NCI-H2196 (cell line): ENCODE measurements around the gene TRAPPC13.
A peak's percentile ranks its signal among the peaks of the same experiment; 100 is the strongest.
"Not testable (repeated sequence)": the region's sequence is repeated elsewhere in the genome, so short reads cannot be mapped to it uniquely, and the experiment has no call there.

Experiments used
- DNase-seq: peaks from one replicate; lab custom pipeline; 2025; ENCODE audit not compliant: unreplicated experiment; lab: John Stamatoyannopoulos, UW

The TRAPPC13 gene, protein sequence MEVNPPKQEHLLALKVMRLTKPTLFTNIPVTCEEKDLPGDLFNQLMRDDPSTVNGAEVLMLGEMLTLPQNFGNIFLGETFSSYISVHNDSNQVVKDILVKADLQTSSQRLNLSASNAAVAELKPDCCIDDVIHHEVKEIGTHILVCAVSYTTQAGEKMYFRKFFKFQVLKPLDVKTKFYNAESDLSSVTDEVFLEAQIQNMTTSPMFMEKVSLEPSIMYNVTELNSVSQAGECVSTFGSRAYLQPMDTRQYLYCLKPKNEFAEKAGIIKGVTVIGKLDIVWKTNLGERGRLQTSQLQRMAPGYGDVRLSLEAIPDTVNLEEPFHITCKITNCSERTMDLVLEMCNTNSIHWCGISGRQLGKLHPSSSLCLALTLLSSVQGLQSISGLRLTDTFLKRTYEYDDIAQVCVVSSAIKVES

DNA sequence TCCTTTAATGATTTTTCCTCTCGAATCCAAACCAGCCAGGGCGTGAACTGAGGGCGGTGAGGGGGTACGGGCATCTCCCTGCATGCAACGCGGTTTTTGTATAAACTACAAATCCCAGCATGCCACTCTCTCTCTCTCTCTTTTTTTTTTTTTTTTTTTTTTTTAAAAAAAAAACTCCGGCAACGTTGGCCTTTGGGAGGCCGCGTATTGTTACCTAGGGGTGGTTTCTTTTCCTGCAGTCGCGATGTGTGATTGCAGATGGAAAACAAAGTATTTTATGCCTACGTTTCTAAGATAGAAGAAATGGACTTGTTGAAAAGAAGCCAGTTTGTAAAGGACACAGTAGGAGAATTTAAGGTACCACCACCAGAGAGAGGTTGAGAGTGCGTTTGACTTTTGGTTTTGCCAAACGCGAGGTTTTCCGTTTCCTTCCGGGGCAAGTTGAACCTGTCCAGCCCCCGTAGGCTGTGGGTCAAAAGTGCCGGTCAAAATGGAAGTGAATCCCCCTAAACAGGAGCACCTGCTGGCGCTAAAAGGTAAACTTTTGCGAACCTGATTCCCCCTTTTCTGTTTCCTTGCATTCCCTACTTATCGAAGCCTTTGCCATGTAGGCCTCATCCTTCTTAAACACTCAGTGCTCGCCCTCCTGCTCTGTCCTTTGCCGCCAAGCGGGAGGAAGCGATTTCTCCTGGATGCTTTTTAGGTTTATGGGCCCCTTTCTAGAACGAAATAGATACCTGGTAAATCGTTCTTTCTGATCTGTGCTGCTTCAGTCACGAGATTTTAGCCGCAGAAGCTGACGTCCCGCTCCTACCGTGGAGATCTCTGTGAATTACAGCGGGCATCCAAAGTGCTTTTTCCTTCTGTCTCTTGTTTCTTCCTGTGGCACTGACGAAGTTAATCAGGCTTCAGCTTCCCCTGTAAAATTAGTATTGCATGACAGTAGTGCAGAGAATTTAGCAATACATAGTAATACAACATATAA, at the start of gene TRAPPC13, which contains the start of gene SHLD3:
TSS of gene TRAPPC13 (plus strand) at position 457 of the 985 bp plus-strand sequence. CDS start at position 491, 34 bp downstream.
TSS of gene SHLD3 (plus strand) at position 457 of the 985 bp plus-strand sequence. CDS start 4,561 bp downstream, outside the sequence.
- DNase-seq = peak; percentile 73

DNA sequence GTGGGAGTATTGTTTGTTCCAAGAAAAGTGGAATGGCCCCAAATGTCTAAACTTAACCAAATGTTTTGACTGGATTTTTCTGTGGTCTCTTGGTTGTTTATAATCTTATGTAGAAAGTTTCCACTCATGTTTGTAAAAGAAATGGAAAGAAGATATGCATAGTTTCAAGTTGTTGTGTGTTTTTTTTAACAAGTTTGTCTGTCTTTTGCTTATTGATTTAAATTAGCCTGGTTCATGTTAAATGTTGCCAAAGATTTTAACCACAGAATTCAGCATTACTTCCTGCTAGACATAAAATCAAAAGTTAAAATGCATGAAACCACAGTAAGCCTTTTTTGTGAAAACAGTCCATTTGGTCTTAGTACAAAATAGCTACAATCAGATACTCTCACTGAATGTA, 47.7 kb upstream of the TRAPPC13 start:
- DNase-seq = no peak

DNA sequence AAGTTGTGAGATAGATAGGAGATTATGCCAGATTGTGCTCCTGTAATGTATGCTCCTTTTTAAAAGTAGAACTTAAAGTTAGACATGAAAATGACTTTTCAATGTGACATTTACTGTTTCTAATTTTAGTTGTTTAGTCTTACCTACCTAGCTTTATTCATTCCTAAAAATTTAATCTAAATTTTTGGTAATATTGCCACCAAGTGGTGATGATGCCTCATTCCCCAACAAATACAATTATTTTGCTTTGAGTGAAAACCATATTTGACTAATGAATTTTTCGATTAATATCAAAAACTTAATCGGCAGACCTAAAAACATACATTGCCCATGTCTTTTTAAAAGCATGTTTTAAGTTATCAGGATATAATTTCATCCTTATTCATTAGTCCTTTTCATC, 36.1 kb upstream of the TRAPPC13 start:
- DNase-seq = no peak

DNA sequence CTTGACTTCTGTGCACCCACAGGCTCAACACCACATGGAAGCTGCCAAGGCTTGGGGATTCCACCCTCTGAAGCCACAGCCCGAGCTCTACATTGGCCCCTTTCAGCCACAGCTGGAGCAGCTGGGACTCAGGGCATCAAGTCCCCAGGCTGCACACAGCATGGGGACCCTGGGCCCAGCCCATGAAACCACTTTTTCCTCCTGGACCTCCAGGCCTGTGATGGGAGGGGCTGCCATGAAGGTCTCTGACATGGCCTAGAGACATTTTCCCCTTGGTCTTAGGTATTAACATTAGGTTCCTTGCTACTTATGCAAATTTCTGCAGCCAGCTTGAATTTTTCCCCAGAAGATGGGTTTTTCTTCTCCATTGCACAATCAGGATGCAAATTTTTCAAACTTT, 23.1 kb upstream of the TRAPPC13 start:
- not testable (repeated sequence) for DNase-seq

DNA sequence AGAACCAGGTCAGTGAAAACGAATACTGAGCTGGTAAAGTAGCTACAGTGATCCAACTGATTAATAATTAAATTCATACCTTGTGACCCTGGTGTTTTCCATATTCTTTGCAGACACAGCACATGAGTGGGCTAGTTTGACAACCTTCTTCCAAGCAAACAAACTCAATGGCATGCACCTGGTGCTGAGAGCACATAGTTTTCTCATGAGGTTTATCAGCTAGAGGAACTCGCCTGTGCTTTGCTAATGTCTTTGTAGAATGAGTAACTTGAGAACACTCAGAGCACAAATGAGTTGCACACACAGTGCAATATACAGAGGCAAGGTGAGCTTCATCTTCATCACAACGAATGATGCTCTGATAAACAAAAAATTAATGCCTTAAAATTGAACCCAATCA, 13.3 kb upstream of the TRAPPC13 start:
- peak; percentile 26 for DNase-seq

DNA sequence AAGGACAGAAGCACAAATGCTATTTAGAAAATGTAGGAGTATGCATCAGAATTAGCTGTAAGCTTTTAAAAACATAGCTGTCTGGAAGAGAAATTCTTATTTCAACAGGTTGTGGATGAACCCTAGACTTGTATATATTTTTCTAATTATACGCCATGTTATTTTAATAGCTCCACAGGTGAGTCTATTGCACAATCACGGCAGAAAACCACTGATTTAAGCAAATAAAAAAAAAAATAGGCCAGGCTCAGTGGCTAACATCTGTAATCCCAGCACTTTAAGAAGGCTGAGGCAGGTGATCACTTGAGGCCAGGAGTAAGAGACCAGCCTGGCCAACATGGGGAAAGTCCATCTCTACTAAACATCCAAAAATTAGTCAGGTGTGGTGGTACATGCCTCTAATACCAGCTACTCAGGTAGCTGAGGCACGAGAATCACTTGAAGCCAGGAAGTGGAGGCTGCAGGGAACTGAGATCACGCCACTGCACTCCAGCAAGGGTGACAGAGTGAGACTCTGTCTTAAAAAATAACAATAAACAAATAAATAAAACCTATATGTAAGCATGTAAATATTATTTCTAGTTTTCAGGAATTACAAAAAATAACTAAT, 12.4 kb upstream of the TRAPPC13 start:
- no peak for DNase-seq

DNA sequence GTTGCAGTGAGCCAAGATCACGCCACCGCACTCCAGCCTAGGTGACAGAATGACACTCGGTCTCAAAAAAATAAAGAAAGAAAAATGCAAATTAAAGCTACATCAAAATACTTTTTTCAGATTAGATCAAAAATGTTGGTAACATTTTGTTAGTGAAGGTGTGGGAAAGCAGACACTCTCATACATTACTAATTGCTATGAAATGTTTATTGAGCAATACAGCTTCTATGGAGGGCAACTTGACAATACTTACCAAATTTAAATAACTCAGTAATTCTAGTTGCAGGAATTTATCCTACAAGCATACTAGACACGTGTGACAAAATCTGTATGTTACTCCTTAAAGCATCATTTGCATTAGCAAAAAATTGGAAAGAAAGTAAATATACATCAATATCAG, 4.8 kb upstream of the TRAPPC13 start:
- DNase-seq = no peak

DNA sequence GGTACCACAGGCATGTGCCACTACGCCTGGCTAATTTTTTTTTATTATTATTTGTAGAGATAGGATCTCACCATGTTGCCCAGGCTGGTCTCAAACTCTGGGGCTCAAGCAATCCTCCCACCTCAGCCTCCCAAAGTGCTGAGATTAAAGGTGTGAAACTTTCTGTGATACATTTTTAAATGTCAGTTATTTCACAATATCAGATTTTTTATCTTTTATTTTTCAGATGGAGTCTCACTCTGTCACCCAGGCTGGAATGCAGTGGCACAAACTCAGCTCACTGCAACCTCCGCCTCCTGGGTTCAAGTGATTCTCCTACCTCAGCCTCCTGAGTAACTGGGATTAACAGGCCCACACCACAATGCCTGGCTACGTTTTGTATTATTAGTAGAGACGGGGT, 2.9 kb upstream of the TRAPPC13 start:
- not testable (repeated sequence) for DNase-seq

DNA sequence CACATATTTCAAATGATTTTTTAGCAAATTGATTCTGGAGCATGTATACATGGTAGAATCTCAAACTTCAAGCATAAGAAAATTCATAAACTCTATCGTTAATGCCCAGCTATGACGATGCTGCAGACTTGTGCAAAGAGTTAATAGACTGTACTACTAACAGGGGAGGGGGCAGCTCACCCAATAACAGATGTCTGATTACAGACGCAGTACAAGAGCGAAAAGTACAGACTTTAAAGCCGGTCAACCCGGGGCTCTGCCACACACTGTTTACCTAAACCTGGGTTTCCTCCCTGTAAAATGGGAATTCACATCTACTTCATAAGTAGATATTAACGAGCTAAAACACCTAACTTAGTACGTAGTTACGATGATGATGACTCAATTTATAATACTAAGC, 1.3 kb upstream of the TRAPPC13 start:
- no peak for DNase-seq

DNA sequence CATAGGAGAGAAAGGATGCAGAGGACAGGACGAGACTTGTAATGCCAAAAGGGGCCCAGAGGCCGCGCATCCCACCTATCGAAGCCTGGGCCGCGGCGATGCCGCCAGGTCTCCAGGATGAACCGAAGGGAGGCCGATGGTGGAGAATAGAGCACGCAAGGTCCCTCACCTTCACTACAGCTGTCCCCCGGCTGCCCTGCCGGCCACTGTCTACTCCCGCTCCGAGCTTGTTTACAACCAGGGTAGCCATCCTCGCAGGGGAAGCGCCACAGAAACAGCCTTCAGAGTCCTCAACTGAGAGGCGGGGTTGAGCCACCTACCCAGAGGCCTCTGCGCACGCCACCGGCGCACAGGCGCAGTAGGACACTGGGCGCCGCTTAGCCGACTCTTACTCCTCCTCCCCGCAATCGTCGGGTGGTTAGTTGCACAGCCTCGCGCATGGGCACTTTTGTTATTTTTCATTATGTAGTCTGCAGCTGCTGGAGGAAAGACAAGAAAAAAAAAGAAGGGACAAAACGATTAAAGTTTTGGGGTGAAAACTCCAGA, 729 bp upstream of the TRAPPC13 start, which contains the start of gene TRIM23:
TSS of gene TRIM23 (minus strand) at position 309 of the 546 bp plus-strand sequence. CDS start at position 250, 59 bp downstream.
- DNase-seq = peak; percentile 73

DNA sequence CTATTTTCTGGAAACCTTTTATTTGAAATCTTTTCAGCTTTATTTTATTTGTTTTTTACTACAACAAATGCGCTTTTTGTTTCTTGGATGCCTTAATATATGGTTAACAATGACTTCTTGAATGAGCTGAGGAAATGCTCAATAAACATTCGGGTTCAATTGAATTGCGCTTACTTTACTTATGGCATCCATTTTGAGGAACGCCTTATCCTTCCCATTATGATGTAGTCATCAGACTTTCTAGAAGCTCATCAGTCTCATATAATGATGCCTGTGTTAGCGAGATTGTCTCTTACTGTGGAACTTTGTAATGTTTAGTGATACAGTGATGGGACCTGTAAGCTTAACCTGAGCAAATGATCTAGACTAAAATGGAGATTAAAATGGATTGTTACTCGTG, 916 bp downstream of the TRAPPC13 start:
- DNase-seq = no peak

DNA sequence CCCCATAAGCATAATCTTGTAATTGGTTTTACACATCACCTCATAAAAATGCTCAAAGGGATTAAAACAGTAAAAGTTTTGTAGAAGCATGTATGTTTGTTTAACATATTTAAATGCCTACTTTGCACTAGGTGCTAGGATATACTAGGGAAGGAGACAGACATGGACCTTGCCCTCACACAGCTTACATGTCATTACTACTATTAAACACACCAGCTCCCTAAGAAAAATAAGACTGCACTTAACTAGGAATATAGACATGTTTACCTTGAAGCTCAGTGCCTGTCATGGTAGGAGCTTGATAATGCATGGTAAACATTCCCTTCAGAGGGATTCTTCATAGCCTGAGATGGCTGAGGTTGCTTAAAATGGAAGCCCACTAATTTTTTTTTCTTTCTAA, 6.2 kb downstream of the TRAPPC13 start:
- DNase-seq = no peak

DNA sequence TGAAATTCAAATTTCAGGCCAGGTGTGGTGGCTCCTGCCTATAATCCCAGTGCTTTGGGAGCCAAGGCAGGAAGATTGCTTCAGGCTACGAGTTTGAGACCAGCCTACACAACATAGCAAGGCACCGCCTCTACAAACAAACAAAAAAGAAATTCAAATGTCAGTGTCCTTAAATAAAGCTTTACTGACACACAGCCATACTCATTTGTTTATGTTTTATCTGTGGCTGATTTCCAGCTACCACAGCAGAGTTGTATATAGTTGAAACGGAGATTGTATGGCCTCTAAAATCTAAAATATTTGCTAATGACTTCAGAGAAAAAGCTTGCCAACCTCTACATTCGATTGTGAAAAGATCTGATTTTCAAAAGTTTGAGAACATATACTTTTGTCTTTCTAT, 15.4 kb downstream of the TRAPPC13 start:
- DNase-seq = no peak

DNA sequence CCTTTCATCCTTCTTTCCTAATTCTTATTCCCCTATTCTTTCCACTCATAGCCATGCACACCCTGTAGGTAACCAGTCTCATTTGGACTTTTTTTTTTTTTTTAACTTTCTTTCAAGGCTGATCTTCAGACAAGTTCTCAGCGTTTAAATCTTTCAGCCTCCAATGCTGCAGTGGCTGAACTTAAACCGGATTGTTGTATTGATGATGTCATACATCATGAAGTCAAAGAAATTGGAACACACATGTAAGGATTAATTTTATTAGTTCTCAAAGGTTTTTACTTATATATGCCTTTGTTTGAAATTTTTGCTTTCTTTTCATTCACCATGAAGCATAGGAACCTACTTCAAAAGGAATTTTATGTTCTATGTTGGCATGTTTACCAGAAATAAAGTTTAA, 22.1 kb downstream of the TRAPPC13 start:
- DNase-seq = no peak

DNA sequence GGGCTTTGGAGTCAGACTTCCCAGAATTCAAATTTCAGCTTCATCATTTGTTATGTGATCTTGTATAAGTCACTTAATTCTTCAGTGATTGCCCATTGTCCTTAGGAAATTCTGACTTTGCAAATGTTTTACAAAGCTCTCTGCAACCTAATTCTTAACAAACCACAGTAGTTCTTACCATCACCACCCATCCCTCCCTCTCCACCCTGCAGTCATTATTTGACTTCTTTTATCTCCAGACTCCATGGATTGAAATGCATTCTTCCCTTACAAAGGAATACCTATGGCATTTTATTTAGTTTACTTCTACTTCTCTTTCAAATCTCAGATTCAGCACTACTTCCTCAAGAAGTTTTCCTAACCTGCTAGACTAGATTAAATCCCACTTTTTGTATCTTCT, 23.1 kb downstream of the TRAPPC13 start:
- DNase-seq = no peak

DNA sequence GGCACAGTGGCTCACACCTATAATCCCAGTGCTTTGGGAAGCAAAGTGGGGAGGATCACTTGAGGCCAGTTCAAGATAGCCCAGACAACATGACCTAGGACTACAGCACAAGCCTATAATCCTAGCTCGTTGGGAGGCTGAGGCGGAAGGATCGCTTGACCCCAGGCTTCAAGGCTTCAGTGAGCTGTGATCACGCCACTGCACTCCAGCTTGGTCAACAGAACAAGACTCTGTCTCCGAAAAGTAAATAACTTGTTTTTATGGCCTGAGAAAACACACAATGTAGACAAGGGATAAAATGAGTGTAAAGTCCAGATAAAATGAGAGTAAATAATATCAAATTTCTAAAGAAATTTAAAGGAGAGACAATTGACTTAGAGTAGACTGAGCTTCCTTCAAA, 26.3 kb downstream of the TRAPPC13 start:
- no peak for DNase-seq

DNA sequence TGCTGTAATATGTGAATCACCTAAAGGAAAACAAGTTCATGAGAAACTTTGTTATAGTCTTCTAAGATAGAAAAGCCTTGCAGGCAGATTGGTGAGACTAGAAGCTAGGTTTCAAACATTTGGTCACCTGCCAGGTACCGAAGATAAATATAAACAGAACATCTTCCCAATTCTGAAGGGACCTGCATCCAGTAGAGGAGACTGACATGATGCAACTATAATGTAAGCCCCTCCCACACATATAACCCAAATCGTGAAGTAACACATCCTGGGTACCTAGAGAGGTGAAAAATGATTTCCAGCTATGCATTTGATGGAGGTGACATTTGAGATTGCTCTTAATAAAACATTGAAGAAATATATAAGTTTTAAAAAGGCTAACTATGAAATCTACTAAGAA, 29.9 kb downstream of the TRAPPC13 start:
- no peak for DNase-seq

DNA sequence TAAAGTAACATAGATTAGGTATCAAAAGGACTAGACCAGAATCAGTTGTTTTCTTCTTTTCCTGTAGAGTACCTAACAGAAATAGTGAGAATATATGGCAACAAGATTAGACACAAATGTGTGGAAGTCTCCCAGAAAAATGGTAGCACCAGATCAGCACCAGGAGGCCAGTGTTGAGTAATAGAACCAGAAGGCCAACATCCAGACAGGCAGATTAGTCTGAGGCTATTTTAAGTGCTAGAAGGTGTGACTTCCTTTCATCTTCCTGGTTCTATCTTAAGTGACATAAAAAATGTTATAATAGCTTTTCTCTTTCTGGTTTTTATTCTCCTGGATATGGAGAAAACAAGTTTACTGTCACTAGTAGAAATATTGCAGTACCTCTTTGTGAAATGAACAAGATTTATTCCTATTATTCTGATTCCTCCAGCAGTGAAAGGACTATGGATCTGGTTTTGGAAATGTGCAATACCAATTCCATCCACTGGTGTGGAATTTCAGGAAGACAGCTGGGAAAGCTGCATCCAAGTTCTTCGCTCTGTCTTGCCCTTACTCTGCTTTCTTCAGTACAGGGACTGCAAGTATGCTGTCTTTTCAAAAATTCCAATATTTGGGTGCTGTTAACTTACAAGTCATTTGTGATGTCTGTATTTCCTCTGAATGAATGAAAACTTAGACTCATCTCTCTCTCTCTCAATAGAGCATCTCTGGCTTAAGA, 39.1 kb downstream of the TRAPPC13 start:
- DNase-seq = no peak

DNA sequence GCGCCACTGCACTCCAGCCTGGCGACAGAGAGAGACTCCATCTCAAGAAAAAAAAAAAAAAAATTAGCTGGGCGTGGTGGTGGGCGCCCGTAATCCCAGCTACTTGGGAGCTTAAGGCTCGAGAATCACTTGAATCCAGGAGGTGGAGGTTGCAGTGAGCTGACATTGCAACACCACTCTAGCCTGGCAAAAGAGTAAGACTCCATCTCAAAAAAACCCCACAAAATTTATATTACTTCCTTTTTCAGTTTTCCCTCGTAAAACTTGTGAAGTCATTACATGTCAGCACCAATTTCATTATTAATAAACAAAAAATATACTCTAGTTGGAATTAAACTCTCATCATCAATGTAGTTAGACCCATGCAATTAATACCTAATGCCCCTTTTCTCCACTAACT, 43.9 kb downstream of the TRAPPC13 start:
- DNase-seq = no peak

DNA sequence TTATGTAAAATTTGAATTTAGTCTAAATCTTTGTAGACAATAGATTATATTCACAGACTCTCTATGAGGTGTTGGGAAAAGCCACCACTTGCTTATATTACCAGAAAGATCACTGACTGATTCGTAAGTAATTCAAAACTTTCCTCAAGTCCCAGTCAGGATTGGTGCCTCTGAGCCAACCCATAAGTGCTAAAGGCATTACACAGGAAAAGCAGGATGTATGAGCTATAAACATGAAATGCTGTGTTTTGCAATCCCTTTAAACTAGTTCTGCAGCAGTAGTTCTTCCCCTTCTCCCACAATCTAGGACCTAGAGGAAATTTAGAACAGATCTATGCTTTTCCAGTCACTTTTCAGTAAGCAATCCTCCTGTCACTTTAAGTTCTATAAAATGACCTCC, 48.0 kb downstream of the TRAPPC13 start:
- no peak for DNase-seq
